ENCODE results near the gene FRMD8. TPM values are rescaled to one million over a fixed set of nuclear protein-coding genes. Genes with fewer than 3 reads are reported as not detected.

FRMD8 gene
- total and polyA plus RNA-seq, 2 experiments from 2014 or later = 7.0 to 35.4 TPM

- no peak for TF ChIP-seq REST (IDR thresholded peaks at IDR 0.05; ENCODE audit: unreplicated experiment)
- no peak for TF ChIP-seq STAT1 (IDR thresholded peaks at IDR 0.05; ENCODE audit: unreplicated experiment)
Observed at GRCh38 chr11:65434057-65434666, 47.7 kb downstream of the FRMD8 start (continued).

- Histone ChIP-seq H3K36me3 (ENCODE audit: insufficient read depth) (no peaks in the 10 kb centered on the region), H4K20me1 (replicated peaks; ENCODE audit: insufficient read depth) (no peaks in the 10 kb centered on the region; the same call in 1 of the 2 replicates), H3K9me2 (ENCODE audit: insufficient read depth) (no peaks in the 10 kb centered on the region), H3K4me3 (no peak overlapping the region), H3K27me3 (ENCODE audit: insufficient read depth) (no peaks in the 10 kb centered on the region), H3F3A (replicated peaks; ENCODE audit: low read depth) (no peaks in the 10 kb centered on the region), H3K27ac (ENCODE audit: low read depth) (no peak overlapping the region), H3K79me2 (replicated peaks; ENCODE audit: insufficient read depth) (no peaks in the 10 kb centered on the region), H3K4me1 (ENCODE audit: insufficient read depth) (peaks cover 6% of the 10 kb centered on the region), H2AFZ (no peak overlapping the region), H3K4me2 (no peak overlapping the region)
- DNase-seq (ENCODE audit: low spot score) (no peak), ATAC-seq (no peak)
- Mint-ChIP-seq H3K4me3 (no peak overlapping the region), H3K36me3 (ENCODE audit: low read depth) (no peaks in the 10 kb centered on the region), H3K27me3 (ENCODE audit: insufficient read depth, low read depth, poor library complexity) (no peaks in the 10 kb centered on the region), H3K9me3 (no peaks in the 10 kb centered on the region), H3K4me1 (peaks cover 7% of the 10 kb centered on the region), H3K27ac (no peak overlapping the region)
- TF ChIP-seq, protein P1, sequence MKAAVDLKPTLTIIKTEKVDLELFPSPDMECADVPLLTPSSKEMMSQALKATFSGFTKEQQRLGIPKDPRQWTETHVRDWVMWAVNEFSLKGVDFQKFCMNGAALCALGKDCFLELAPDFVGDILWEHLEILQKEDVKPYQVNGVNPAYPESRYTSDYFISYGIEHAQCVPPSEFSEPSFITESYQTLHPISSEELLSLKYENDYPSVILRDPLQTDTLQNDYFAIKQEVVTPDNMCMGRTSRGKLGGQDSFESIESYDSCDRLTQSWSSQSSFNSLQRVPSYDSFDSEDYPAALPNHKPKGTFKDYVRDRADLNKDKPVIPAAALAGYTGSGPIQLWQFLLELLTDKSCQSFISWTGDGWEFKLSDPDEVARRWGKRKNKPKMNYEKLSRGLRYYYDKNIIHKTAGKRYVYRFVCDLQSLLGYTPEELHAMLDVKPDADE (IDR thresholded peaks at IDR 0.05) = no peak
- TF ChIP-seq CREB1 (CRISPR knock-in tag; IDR thresholded peaks at IDR 0.05; ENCODE audit: low read depth) (no peak), STAT1 (IDR thresholded peaks at IDR 0.05; ENCODE audit: unreplicated experiment) (no peak), ZNF114 (CRISPR knock-in tag; IDR thresholded peaks at IDR 0.05) (no peak), REST (IDR thresholded peaks at IDR 0.05; ENCODE audit: unreplicated experiment) (no peak), EZH2 (IDR thresholded peaks at IDR 0.05; ENCODE audit: low read depth, unreplicated experiment) (no peak), EZH2phosphoT487 (IDR thresholded peaks at IDR 0.05; ENCODE audit: unreplicated experiment) (no peak), ZNF331 (CRISPR knock-in tag; IDR thresholded peaks at IDR 0.05; ENCODE audit: low read depth) (no peak)
Observed at GRCh38 chr11:65434667-65435410, 48.4 kb downstream of the FRMD8 start.
